Cerebellar nuclear complex (tissue), 1 donor: ENCODE results near the gene ALG12.

Experiments
- DNase-seq, 2 experiments: peaks; one replicate each; lab custom pipeline; 2025; lab: John Stamatoyannopoulos, UW

The ALG12 gene

GRCh38 chr22:49887702-49888101 lies 30.5 kb downstream of the ALG12 start:
- DNase-seq, result no peak

- no peak for DNase-seq
Measured at GRCh38 chr22:49887064-49887451, 31.2 kb downstream of the ALG12 start.

- DNase-seq, result no peak
Measured at GRCh38 chr22:49886346-49887063, 31.7 kb downstream of the ALG12 start.

- DNase-seq, result no peak
Measured at GRCh38 chr22:49885881-49886280, 32.4 kb downstream of the ALG12 start.

GRCh38 chr22:49885281-49885680 lies 33.0 kb downstream of the ALG12 start:
- DNase-seq, result no peak

- peak in 1 of 2 experiments; percentile 13 for DNase-seq
Measured at GRCh38 chr22:49884503-49885260, 33.6 kb downstream of the ALG12 start.

- no peak for DNase-seq
Measured at GRCh38 chr22:49884075-49884474, 34.2 kb downstream of the ALG12 start.

GRCh38 chr22:49883294-49883640 lies 35.0 kb downstream of the ALG12 start:
- no peak for DNase-seq

GRCh38 chr22:49882519-49883293 lies 35.5 kb downstream of the ALG12 start:
- DNase-seq, result no peak

GRCh38 chr22:49881856-49882255 lies 36.4 kb downstream of the ALG12 start:
- no peak for DNase-seq

- no peak for DNase-seq
Measured at GRCh38 chr22:49880281-49880680, 38.0 kb downstream of the ALG12 start.

- DNase-seq, result no peak
Measured at GRCh38 chr22:49879871-49880270, 38.4 kb downstream of the ALG12 start.

- no peak for DNase-seq
Measured at GRCh38 chr22:49878206-49878605, 40.0 kb downstream of the ALG12 start.

GRCh38 chr22:49877642-49878041 lies 40.6 kb downstream of the ALG12 start:
- DNase-seq, result no peak

- DNase-seq, result no peak
Measured at GRCh38 chr22:49873228-49873940, 44.9 kb downstream of the ALG12 start.

GRCh38 chr22:49872347-49872746 lies 45.9 kb downstream of the ALG12 start:
- no peak for DNase-seq

GRCh38 chr22:49871482-49871881 lies 46.8 kb downstream of the ALG12 start:
- no peak for DNase-seq

- no peak for DNase-seq
Measured at GRCh38 chr22:49869845-49870712, 48.2 kb downstream of the ALG12 start.

GRCh38 chr22:49869086-49869830 lies 49.0 kb downstream of the ALG12 start:
- DNase-seq, result no peak
